Stimulated activated CD8-positive, alpha-beta memory T cell treated with anti-CD3 and anti-CD28 coated beads, Interleukin-4, amount 100 ng/mL, for 1 hour (primary cell): ENCODE results near the gene PSD4.

Experiments
- DNase-seq, 2 donors: peaks; one replicate each; pipeline ENCODE4 v3.0.0-alpha.2; 2020; ENCODE audit warnings: low read depth in 2 of 2, low spot score in 1 of 2

PSD4 gene

GRCh38 chr2:113235347-113236226 lies 61.8 kb downstream of the PSD4 start:
- DNase-seq = peak in 1 of 2 donors; percentile 17

- DNase-seq = no peak
Measured at GRCh38 chr2:113236367-113237159, 62.8 kb downstream of the PSD4 start.

GRCh38 chr2:113237604-113238160 lies 63.9 kb downstream of the PSD4 start:
- no peak for DNase-seq

- no peak for DNase-seq
Measured at GRCh38 chr2:113238871-113239839, 65.4 kb downstream of the PSD4 start.

- no peak for DNase-seq
Measured at GRCh38 chr2:113240150-113240914, 66.6 kb downstream of the PSD4 start.

GRCh38 chr2:113240915-113241911 lies 67.4 kb downstream of the PSD4 start:
- DNase-seq = no peak

GRCh38 chr2:113242327-113242726 lies 68.6 kb downstream of the PSD4 start:
- DNase-seq = no peak

- DNase-seq = no peak
Measured at GRCh38 chr2:113245276-113245711, 71.5 kb downstream of the PSD4 start.

GRCh38 chr2:113246606-113247005 lies 72.8 kb downstream of the PSD4 start:
- DNase-seq = no peak

GRCh38 chr2:113248997-113249770 lies 75.4 kb downstream of the PSD4 start:
- DNase-seq = peak; percentile 49 to 51

- DNase-seq = no peak
Measured at GRCh38 chr2:113251118-113251517, 77.3 kb downstream of the PSD4 start.

- DNase-seq = no peak
Measured at GRCh38 chr2:113252047-113252590, 78.3 kb downstream of the PSD4 start.

- no peak for DNase-seq
Measured at GRCh38 chr2:113253453-113253852, 79.7 kb downstream of the PSD4 start.

- no peak for DNase-seq
Measured at GRCh38 chr2:113255140-113256070, 81.6 kb downstream of the PSD4 start.

GRCh38 chr2:113257516-113258264 lies 83.9 kb downstream of the PSD4 start:
- DNase-seq = no peak
